ENCODE data around the gene E2F2. TPM values are rescaled to one million over a fixed set of nuclear protein-coding genes. Genes with fewer than 3 reads are reported as not detected.

E2F2 gene
- total and polyA plus RNA-seq, 2 of the 4 experiments (the other 2 are of a cell fraction): 0.36 to 0.51 TPM

DNA sequence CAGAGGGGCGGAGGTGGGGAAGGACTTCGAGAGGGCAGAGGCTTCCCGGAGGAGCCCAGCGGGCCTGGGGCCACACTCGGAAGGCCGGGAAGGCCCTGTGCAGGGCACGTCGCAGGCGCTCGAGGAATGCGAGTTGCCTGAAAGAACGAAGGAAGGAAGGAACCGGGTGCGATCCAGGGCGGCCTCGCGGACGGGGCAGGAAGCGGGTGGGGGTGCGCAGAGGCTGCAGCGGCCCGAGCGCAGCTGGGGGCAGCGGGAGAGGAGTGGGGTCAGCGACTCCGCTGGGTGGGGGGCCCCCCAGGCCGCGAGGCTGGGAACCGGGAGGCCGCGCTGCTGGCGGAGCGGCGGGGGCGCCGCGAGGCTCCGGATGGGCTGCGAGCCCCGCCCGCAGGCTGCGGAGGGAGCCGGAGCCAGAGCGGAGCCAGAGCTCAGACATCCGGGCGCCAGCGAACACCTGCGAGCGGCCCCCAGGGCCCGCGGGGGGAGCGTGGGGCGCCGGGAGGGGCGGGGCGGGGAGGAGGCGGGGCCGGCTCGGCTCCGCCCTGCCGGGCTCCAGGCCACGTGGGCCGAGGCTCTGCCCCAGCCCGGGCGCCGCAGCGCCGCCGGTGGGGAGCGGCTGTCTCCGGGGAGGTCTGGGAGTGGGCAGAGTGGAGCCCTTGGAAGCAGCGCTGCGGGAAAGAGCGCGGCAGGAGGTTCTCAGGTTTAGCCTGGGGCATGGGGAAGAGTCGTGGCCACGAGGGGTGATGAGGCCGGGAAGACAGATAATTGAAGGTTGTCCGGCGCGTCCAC is 23.6 kb upstream of the E2F2 start (continued):
- TF ChIP-seq, protein P1, sequence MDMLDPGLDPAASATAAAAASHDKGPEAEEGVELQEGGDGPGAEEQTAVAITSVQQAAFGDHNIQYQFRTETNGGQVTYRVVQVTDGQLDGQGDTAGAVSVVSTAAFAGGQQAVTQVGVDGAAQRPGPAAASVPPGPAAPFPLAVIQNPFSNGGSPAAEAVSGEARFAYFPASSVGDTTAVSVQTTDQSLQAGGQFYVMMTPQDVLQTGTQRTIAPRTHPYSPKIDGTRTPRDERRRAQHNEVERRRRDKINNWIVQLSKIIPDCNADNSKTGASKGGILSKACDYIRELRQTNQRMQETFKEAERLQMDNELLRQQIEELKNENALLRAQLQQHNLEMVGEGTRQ (IDR thresholded peaks at IDR 0.05; ENCODE audit: low read depth, low read length): peak; percentile 93

- POLR2A ChIA-PET (ENCODE audit: unreplicated experiment): interaction anchor here (0.5 to 2.5 kb wide), 3 partner anchors 28 to 212 kb away, joined by 3 to 9 read pairs (median 3); no protein-coding TSS in a partner anchor
- Histone ChIP-seq H3K9me1 (ENCODE audit: insufficient read depth, low read length) (0 out of 2 replicates have a peak, but pooled peaks cover 3% of the 10 kb centered on the region), H3K9me3 (ENCODE audit: control insufficient read depth, insufficient read depth, low read length) (no peaks in the 10 kb centered on the region), H3K18ac (ENCODE audit: low read depth, low read length) (peak overlapping the region; percentile 56), H2AFZ (replicated peaks; ENCODE audit: low read length, poor library complexity) (peak overlapping the region; percentile 89), H3K27me3 (ENCODE audit: control insufficient read depth, insufficient read depth, low read length) (no peaks in the 10 kb centered on the region), H4K20me1 (ENCODE audit: insufficient read depth, low read length) (peaks cover 40% of the 10 kb centered on the region), H2BK120ac (ENCODE audit: low read depth, low read length) (peak overlapping the region; percentile 99), H2AK9ac (replicated peaks; ENCODE audit: low read depth, low read length, poor library complexity) (peak overlapping the region; percentile 90), H3K79me1 (ENCODE audit: low read depth in 1 of 2, low read length in 2 of 2) (peaks cover 0 to 35% of the 10 kb centered on the region in 2 experiments; a peak in 3 of 4 replicates), H3K4ac (ENCODE audit: low read depth, low read length) (peak overlapping the region; percentile 99), H3K4me3 (ENCODE audit: insufficient read depth, low read depth, low read length) (peak overlapping the region; percentile 28; the same call in 1 of the 2 replicates), H3K14ac (replicated peaks; ENCODE audit: low read depth, low read length) (peak overlapping the region; percentile 98), H4K5ac (ENCODE audit: low read depth, low read length) (peak overlapping the region; percentile 96), H3K36me3 (ENCODE audit: control insufficient read depth, insufficient read depth, low read length) (peaks cover 16% of the 10 kb centered on the region), H3K4me1 (ENCODE audit: control insufficient read depth, insufficient read depth, low read length) (peaks cover 21% of the 10 kb centered on the region), H3K27ac (ENCODE audit: insufficient read depth, low read length) (peak overlapping the region; percentile 86), H2BK15ac (ENCODE audit: low read depth, low read length) (peak overlapping the region; percentile 79), H2AK5ac (ENCODE audit: low read depth, low read length) (peak overlapping the region; percentile 99), H4K8ac (ENCODE audit: low read depth in 2 of 2, low read length in 2 of 2) (peak overlapping the region; percentile 95 to 96), H3K4me2 (ENCODE audit: low read depth, low read length) (peak overlapping the region; percentile 34), H3K9ac (ENCODE audit: low read depth, low read length) (peak overlapping the region; percentile 73), H4K91ac (ENCODE audit: insufficient read depth, low read depth, low read length) (peak overlapping the region; percentile 99), H3K56ac (ENCODE audit: extremely low read depth, insufficient read depth, low read length) (peak overlapping the region; percentile 97), H2BK5ac (ENCODE audit: low read depth, low read length, poor library complexity, severe bottlenecking) (peak overlapping the region; percentile 92), H3K23ac (ENCODE audit: low read depth, low read length) (peak overlapping the region; percentile 99), H2BK20ac (ENCODE audit: low read depth, low read length) (peak overlapping the region; percentile 96)
- 37% methylated on average over 3 of the region's 12 CpGs; no CpG with 5 or more reads in 1 of the 2 experiments for WGBS, 2 experiments (ENCODE audit: extremely low coverage in 2 of 2, insufficient read length in 1 of 2)
- CTCF ChIA-PET: interaction anchor here (9.4 kb wide), 1 partner anchor 82 kb away, joined by 67 read pairs; no protein-coding TSS in a partner anchor
- in situ Hi-C loops (cut with MboI; ENCODE audit: low sequenced_read_pairs) (no loop called here), dilution Hi-C loops (cut with HindIII; ENCODE audit: low sequenced_read_pairs, unreplicated experiment) (no loop called here), intact Hi-C loops (cut with micrococcal nuclease) (no loop called here)
- DNase-seq: no peak
- no TSS peak for BruUV-seq (replicated peaks)
- ATAC-seq (ENCODE audit: low read depth): no peak
- no peak for TF ChIP-seq SMC3 (IDR thresholded peaks at IDR 0.05; ENCODE audit: low read depth, low read length)
- no peak for TF ChIP-seq RFX5 (IDR thresholded peaks at IDR 0.05; ENCODE audit: low read depth, low read length)
- no peak for TF ChIP-seq MAFK (IDR thresholded peaks at IDR 0.05; ENCODE audit: low read depth, low read length)
- TF ChIP-seq RAD21 (IDR thresholded peaks at IDR 0.05; ENCODE audit: low read length): no peak
- no peak for TF ChIP-seq MXI1 (IDR thresholded peaks at IDR 0.05; ENCODE audit: borderline replicate concordance, low read depth, low read length)
- TF ChIP-seq POLR2A (IDR thresholded peaks at IDR 0.05; ENCODE audit: low read depth, low read length): no peak
- TF ChIP-seq, protein P2, sequence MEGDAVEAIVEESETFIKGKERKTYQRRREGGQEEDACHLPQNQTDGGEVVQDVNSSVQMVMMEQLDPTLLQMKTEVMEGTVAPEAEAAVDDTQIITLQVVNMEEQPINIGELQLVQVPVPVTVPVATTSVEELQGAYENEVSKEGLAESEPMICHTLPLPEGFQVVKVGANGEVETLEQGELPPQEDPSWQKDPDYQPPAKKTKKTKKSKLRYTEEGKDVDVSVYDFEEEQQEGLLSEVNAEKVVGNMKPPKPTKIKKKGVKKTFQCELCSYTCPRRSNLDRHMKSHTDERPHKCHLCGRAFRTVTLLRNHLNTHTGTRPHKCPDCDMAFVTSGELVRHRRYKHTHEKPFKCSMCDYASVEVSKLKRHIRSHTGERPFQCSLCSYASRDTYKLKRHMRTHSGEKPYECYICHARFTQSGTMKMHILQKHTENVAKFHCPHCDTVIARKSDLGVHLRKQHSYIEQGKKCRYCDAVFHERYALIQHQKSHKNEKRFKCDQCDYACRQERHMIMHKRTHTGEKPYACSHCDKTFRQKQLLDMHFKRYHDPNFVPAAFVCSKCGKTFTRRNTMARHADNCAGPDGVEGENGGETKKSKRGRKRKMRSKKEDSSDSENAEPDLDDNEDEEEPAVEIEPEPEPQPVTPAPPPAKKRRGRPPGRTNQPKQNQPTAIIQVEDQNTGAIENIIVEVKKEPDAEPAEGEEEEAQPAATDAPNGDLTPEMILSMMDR (conservative IDR thresholded peaks at IDR 0.05; ENCODE audit: low read depth, low read length): no peak
- no peak for TF ChIP-seq BHLHE40 (IDR thresholded peaks at IDR 0.05; ENCODE audit: low read depth, low read length)
- no peak for TF ChIP-seq CEBPB (IDR thresholded peaks at IDR 0.05; ENCODE audit: low read depth, low read length)
- TF ChIP-seq, protein P1 (IDR thresholded peaks at IDR 0.05; ENCODE audit: low read depth, low read length): no peak
- no peak for TF ChIP-seq MAZ (IDR thresholded peaks at IDR 0.05; ENCODE audit: borderline replicate concordance, low read depth, low read length)
- no peak for TF ChIP-seq RCOR1 (IDR thresholded peaks at IDR 0.05; ENCODE audit: insufficient replicate concordance, low read length)
Observed at GRCh38 chr1:23554127-23554480, 23.1 kb upstream of the E2F2 start.

All from IMR-90 (cell line).